A549 (cell line): ENCODE data around the gene TMEM108.

Experiments used
- CTCF ChIP-seq: fragments of >200 bp; sonication (Bioruptor Twin); formaldehyde crosslinking; IDR thresholded peaks from 3 replicates; pipeline ENCODE4 v1.5.1; 2016
- EP300 ChIP-seq, 2 experiments: fragments of >200 bp; sonication (Bioruptor Twin); formaldehyde crosslinking; IDR thresholded peaks; 2 replicates in 1 of 2; 3 replicates in 1 of 2; pipeline ENCODE4 v1.6.1; 2016 to 2017
- HDAC2 ChIP-seq: fragments of 200-600 bp; sonication (generic); IDR thresholded peaks from 2 replicates; pipeline ENCODE4 v1.6.1; 2016
- JUN ChIP-seq, 2 experiments: fragments of >200 bp; sonication (Bioruptor Twin); formaldehyde crosslinking; IDR thresholded peaks; 2 replicates in 1 of 2; 3 replicates in 1 of 2; pipeline ENCODE4 v1.6.1; 2016 to 2017
- PBX3 ChIP-seq: IDR thresholded peaks from 2 replicates; pipeline ENCODE4 v1.6.1; 2012
- POLR2A ChIP-seq: IDR thresholded peaks from 2 replicates; pipeline ENCODE4 v1.6.1; 2012; ENCODE audit warnings: mild to moderate bottlenecking, low read length
- RAD21 ChIP-seq, 2 experiments: fragments of >200 bp in 1 of 2; sonication (Bioruptor Twin) in 1 of 2; formaldehyde crosslinking in 1 of 2; IDR thresholded peaks in 1 of 2; conservative IDR thresholded peaks in 1 of 2; 2 replicates in 1 of 2; 3 replicates in 1 of 2; pipeline ENCODE4 v1.6.1; 2012 to 2018; ENCODE audit warnings: inconsistent platforms in 1 of 2

GRCh38 chr3:133425898-133426297 lies 387.7 kb downstream of the TMEM108 start:
- TF ChIP-seq HDAC2, result no peak
- no peak for TF ChIP-seq CTCF
- TF ChIP-seq POLR2A, result no peak
- TF ChIP-seq PBX3, result no peak
- no peak for TF ChIP-seq EP300 (IDR thresholded peaks at IDR 0.05)
- no peak for TF ChIP-seq RAD21 (conservative IDR thresholded peaks at IDR 0.05 in 1 of 2, IDR thresholded peaks at IDR 0.05 in 1 of 2)
- no peak for TF ChIP-seq JUN (IDR thresholded peaks at IDR 0.05)
